HG03354 (cell line): ENCODE results near the gene SGPP2.
"Not testable (repeated sequence)": the region's sequence is repeated elsewhere in the genome, so short reads cannot be mapped to it uniquely, and the experiment has no call there.

Source experiments
- ATAC-seq: cut with Tn5 transposase; IDR thresholded peaks from one replicate; pipeline ENCODE4 v1.9.1; 2021; ENCODE audit warnings: mild to moderate bottlenecking; ENCODE audit not compliant: unreplicated experiment, poor library complexity, severe bottlenecking

Gene SGPP2, protein sequence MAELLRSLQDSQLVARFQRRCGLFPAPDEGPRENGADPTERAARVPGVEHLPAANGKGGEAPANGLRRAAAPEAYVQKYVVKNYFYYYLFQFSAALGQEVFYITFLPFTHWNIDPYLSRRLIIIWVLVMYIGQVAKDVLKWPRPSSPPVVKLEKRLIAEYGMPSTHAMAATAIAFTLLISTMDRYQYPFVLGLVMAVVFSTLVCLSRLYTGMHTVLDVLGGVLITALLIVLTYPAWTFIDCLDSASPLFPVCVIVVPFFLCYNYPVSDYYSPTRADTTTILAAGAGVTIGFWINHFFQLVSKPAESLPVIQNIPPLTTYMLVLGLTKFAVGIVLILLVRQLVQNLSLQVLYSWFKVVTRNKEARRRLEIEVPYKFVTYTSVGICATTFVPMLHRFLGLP

DNA sequence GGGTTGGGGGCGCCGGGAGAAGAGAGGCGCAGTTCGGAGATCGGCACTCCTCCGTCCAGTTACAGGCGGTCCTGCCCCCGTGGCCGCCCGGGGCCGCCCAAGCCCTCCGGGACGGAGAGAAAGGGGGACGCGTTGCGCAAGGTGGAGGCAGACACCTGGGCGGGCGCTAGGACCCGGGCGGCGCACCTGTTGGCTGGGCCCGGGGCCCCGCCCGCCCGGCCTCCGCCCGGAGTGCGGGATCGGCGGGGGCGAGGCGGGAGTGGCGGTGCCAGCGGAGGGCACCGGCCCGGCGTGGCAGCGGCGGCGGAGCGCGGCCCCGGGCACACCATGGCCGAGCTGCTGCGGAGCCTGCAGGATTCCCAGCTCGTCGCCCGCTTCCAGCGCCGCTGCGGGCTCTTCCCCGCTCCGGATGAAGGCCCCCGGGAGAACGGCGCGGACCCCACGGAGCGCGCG is at the start of gene SGPP2:
Gene SGPP2, plus strand, starts transcription at position 268 of the 453 bp plus-strand sequence. Its CDS starts 60 bp downstream, at position 328.
- peak; percentile 35 for ATAC-seq

DNA sequence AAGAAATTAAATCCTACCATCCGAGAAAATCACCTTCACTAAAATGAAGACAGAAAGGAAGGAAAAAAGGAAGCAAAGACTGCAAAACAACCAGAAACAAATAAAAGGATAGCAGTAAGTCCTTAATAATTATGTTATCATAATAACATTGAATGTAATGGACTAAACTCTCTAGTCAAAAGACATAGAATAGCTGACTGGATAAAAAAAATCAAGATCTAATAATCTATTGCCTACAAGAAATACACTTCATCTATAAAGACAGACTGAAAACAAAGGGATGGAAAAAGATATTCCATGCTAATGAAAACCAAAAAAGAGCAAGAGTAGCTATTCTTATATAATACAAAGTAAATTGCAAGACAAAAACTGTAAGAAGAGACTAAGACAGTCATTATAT is 48.5 kb upstream of the SGPP2 start:
- ATAC-seq, result no peak

DNA sequence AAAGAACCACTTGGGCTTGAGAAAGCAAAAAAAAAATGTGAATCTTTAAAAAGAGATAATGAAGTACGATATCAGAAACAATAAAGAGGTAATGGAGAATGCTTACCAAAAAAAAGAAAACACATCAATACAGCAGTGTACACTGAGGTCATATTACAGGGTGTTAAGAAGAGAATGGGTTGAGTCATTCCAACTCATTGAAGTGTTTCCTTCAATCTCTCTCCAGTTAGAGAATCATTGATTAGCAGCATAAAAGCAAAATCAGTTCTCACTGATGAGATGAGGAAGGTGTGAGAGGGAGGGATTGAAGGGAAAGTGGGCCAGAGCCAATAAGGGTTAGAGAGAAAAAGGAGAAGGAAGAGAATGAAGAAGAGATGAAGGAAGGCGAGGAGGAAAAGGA is 43.9 kb upstream of the SGPP2 start:
- ATAC-seq, result no peak

DNA sequence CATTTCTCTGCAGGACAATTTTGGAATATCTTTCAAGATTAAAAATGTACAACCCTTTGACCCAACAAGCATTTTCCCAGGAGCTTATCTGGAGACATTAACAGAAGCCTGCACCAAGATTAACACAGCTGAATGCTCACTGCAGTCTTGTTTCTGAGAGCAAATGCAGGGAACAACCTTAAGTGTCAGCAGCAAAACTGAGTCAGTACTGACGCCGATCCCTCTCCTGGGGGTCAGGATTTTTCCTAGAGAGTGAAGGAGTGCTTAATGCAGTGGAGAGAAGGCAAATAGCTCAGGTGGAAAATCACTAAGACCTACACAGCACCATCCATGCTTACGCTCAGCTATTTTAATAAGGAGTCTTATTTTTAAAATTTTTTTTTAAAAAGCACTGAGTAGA is 42.8 kb upstream of the SGPP2 start:
- ATAC-seq, result no peak

DNA sequence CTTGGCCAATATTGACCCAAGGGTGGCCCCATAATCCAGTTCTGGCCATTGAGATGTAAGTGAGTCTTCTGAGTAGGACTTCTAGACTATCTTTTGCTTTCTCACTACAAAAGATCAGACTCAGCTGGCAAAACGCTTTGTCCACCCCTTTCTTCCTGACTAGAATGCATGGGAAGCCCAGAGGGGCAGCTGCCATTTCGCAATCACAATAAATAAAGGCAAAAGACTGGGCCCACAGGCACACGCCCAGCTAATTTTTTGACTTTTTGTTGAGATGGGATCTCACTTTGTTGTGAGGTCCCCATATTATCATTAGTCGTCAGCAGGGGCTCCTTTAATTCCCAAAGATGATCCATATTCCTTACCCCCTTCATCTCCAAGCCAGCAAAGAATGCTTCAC is 41.1 kb upstream of the SGPP2 start:
- no peak for ATAC-seq

DNA sequence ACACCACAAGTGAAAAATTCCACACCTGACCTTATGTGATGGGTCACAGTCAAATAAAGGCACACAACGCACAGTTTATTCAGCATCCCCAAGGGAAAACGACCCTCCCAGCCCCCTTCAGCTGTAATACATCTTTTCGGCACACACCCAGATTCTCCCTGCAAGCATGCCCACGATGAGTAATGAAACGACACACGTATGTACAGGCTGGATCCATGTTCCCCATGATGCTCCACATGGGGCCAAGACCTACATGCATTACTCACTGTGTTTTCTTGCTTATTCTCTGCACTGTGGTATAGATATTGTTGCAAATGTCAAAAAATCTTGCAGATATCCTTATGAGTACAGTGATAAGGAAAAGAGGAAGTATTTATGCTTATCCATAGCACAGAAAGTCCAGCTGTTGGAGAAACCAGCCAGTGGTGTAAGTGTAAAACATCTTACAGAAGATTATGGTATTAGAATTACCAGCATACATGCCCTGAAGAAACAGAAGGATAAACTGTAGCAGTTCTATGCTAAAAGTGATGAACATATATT is 32.5 kb upstream of the SGPP2 start:
- ATAC-seq, result no peak

DNA sequence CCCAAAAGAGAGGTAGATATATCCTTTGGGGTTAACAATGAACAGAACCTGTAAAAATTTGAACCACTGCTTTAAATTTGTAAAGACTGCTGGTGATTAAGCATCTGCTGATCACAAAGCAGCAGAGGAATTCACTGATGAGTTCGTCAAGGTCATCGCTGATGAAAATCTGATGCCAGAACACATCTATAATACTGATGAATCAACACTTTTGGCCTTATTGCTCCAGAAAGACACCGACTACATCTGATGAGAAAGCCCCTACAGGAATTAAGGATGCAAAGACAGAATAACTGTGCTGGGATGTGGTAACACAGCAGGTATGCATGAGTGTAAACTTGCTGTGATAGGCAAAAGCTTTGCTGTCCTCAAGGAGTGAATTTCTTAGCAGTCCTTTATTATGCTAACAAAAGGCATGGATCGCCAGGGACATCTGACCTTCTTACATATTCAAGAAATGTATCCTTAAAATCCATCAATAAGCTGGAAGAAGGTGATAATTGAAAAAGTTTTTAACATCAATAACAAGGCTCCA is 30.5 kb upstream of the SGPP2 start:
- ATAC-seq, result no peak

DNA sequence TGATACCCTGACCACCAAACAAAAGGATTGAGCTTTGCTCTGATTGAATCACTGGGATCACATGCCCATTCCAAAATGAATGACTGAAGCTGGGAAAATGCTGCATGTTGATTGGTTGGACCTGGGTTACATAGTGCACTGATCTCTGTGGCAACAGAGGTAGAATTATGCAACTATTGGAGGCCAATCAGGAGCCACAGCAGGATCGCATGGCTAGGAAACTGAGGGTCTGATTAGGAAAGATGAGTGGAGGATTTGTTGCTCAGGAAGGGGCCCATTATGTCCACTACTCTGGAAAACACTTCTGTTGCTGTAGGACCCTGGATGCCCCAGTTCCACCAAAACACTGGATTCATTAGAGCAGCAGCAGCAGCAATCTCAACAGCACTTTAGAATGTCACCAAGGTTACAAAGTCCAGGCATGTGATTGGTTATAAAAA is 25.9 kb upstream of the SGPP2 start:
- ATAC-seq, result no peak

DNA sequence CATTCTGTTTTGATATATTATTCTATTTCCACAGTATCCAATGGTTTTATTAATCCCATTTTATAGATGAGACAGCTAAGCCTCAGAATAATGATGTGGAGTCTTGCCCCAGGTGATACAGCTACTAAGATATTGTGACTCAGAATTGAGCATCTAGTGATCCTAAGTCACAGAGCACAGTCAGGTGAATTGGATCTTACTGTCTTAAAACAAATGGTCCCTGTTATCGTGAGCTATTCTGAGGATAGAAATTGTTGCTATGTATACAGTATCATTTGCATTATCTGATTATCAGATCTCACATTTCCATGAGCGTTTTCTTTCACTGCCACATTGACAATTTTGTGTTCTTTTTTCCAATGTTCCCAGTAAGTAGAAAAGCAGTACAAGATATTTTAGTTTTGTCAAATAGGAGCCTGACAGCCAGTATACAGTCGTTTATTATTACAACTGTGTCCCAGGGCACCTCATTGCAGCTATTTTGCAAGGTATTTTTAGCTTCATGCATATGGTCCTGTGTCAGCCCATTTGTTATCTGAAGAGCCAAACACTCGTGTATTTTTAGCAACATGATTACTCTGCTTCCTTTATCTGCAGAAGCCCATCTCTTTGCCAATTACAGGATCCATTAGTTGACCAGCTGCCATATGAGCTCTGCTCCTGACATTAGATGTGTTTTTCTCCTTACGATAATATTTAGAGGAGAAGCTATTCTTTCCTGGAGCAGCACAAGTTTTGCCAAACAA is 25.1 kb upstream of the SGPP2 start:
- ATAC-seq, result no peak

DNA sequence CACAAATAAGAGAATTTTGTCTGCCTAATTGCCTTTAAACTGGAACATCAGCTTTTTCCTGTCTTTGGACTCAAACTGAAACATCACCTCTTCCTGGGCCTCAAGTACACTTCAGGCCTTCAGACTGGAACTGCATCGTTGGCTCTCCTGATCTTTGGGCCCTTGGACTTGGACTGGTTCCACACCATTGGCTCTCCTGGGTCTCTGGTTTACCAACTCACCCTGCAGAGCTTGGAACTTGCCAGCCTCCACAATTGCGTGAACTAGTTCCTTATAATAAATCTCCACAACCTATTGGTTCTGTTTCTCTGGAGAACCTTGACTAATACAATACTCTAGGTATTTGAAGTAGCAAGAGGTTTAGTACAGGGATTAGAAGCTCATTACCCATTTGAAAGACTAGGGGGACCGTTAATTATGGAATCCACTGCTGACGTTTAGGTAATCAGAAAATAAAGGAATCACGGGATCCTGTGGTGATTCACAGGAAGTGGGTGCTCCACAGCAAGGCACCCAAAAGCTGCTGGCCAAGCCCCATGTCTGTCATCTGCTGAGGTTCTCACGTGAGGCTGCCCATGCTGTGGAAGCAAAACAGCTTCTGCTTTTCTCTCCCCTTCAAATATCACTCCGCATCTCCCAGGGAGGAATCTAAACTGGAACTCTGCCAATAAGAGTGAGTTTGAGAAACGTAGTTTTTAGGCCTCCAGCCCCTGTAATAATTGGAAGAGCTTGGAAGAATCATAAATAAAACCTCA is 20.0 kb upstream of the SGPP2 start:
- no peak for ATAC-seq

DNA sequence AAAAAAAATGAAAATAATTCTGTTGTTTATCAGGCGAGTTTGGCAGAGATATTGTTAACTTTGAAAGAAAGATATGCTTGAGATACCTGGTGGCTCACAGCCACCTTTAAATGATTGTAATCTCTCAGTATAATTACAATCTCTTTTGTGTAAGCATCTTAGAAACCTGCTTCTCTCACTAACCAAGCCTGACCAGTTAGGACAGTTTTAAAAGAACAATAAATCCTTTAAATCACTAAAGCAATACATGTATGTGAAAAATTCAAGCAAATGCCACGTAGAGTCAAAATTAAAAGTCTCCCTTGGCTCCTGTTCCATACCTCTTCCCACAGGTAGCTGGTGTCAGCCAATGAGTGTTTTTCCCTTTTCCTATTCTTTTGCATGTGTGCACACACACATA is 15.7 kb upstream of the SGPP2 start:
- no peak for ATAC-seq

DNA sequence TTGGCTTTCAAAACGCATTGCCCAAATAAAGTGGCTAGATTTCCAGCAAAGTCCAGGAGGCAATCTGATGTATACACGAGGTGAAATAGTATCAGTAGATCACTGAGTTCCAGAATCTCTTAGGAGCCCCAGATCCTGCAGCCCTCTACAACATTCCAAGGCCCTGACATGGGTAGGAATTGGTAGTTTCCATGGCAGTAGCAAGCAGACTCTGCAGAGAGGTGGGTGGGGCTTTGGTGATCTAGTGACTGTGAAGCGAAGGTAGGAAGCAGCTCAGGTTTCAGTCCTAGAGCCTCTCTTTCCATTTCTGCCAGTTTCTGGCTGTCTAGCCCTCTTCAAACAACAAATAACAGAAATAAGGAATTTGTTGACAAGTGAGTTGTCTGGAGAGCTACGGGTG is 13.8 kb upstream of the SGPP2 start:
- no peak for ATAC-seq

DNA sequence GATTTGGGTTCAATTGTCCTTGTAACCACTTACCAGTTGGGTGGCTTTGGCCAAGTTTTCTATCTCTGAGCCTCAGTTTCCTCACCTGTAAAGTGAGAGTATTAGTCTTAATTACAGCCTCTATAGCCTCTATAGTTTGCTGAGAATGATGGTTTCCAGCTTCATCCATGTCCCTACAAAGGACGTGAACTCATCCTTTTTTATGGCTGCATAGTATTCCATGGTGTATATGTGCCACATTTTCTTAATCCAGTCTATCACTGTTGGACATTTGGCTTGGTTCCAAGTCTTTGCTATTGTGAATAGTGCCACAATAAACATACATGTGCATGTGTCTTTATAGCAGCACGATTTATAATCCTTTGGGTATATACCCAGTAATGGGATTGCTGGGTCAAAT is 12.0 kb upstream of the SGPP2 start:
- ATAC-seq, result not testable (repeated sequence)

DNA sequence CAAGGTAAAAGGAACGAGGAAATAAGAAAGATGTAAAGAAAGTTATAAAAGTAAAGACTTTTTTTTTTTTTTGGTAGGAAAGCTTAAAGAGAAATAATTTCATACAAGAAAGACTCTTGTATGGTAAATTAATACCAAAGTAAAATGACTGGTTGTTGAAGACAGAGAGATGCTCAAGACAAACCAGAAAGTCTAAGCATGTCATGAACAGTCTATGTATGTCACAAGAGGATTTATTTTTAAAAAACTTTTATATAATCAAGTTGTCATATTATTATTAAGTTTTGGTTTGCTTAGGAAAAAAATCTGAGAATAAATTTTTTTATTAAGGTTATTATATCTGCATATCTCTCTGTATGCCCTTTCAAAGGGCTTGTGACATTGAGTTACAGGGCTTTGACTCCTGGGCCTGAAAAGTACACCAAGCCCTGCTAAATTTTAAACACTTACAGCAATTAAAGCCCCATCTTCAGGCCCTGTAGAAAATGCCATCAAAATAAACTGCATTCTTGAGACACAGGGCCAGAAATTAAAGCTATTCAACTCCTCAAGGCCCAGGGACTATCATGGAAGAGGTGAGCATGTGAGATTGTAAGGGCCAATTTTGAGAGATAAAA is 10.9 kb upstream of the SGPP2 start:
- no peak for ATAC-seq

DNA sequence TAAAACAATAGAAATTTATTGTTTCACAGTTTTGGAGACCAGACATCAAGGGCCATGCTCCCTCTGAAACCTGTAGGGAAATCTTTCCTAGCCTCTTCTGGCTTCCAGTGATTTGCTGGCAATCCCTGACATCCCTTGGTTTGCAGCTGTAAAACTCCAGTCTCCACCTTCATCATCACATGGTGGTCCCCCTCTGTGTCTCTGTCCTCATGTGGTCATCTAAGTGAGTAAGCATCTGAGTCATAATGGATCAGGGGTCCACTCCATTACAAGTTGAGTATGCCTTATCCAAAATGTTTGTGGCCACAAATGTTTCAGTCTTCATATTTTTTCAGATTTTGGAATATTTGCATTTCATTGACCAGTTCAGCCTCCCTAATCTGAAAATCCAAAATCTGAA is 5.6 kb upstream of the SGPP2 start:
- ATAC-seq, result no peak

DNA sequence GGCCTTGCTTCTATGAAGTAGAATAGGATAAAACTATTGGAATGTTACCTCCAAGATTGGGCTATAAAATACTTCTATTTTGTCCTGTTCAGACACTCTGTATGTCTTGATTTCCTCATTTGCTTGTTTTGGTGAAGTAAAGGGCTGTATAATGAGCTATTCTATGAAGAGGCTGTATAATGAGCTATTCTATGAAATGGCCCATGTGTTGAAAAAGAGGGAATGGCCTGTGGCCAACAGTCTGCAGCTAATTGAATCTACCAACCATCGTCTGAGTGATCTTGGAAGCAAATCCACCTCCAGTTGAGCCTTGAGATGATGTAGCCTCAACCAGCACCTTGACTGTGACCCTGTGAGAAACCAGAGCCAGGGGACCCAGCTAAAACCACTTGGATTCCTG is 3.8 kb upstream of the SGPP2 start:
- no peak for ATAC-seq

DNA sequence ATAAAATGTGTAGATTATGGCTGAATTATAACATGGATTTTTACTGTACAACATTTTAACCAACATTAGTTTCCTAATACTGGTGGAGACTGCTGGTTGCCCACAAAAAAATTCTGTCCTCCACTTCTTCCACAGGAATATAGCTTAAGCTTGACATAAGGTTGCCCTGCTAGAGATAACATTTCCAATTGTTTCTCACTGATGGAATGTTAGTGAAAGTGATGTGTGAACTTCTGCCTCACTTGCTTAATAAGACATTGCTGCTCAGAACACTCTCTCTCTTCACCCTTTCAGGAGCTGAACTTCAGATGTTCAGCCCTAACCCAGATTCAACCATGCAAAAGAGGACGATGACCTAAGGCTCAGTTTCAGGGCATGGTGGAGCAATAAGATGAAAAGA is 2.7 kb upstream of the SGPP2 start:
- no peak for ATAC-seq

DNA sequence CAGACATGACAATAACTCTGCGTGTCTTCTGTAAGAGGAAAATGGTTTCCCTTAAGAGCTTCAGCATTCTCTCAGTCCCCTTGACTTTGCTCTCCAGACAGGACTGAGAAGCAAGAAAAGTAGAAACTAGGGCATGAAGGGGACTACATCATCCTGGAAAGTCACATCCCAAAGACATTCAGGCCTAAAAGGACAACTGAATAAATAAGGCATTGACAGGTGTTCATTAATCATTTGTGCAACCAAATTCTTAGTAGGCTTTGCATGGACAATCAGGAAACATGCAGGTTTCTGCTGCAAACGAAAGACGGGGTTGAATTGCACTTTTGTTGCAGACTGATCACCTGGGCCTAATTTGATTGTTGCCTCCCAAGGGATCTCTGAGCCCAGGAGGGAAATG is 1.2 kb upstream of the SGPP2 start:
- ATAC-seq, result no peak

DNA sequence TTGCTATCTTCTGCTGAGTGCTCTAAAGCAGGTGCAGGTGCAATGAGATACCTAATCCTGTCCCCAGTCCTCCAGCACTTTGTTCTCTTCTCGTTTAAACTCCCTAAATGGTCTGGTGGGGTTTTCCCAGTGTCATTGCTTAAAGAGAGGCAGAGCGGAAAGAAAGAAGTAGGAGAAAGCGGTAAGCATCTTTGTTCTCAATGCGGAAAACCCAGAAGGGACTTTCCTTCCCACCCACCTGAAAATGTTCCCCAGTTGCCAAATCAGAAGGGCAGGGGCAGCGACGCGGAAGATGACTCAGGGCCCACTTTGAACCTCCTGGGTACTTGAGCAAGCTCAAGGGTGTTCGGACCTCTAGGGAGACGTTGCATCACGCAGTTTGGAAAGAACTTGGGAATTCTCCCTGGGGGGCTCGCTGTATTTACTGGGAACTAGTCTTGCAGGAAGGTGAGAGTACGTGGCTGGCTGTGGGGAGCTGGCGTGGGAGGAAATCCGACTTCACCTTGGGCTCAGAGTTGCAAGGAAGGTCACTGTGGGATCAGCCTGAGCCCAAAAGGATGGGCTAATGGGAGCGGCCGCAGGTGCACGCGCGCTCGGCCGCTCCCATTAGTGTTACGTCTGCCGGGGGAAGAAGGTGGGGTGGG is 589 bp upstream of the SGPP2 start:
- peak; percentile 22 for ATAC-seq
